GM18508 (cell line): ENCODE data around the gene CASP7.
"Not testable (repeated sequence)": the region's sequence is repeated elsewhere in the genome, so short reads cannot be mapped to it uniquely, and the experiment has no call there.

ENCODE experiments used
- ATAC-seq: cut with Tn5 transposase; IDR thresholded peaks from one replicate; pipeline ENCODE4 v1.9.1; 2021; ENCODE audit warnings: moderate number of reproducible peaks; ENCODE audit not compliant: insufficient read depth, unreplicated experiment

CASP7 gene

GRCh38 chr10:113679463-113680189 is at the start of gene CASP7:
CASP7 (plus strand) TSS chr10:113679912; CDS start chr10:113697494, 17,582 bp downstream.
- ATAC-seq = peak; percentile 33

GRCh38 chr10:113630929-113631533 is 48.7 kb upstream of the CASP7 start:
- ATAC-seq = no peak

GRCh38 chr10:113631684-113632367 is 47.9 kb upstream of the CASP7 start:
- ATAC-seq = no peak

- no peak for ATAC-seq
These were observed 39.7 kb upstream of the CASP7 start for GRCh38 chr10:113639966-113640365.

- ATAC-seq = no peak
These were observed 38.0 kb upstream of the CASP7 start for GRCh38 chr10:113641702-113642101.

- no peak for ATAC-seq
These were observed 36.5 kb upstream of the CASP7 start for GRCh38 chr10:113643183-113643582.

GRCh38 chr10:113644185-113645120 is 35.3 kb upstream of the CASP7 start:
- no peak for ATAC-seq

- no peak for ATAC-seq
These were observed 33.1 kb upstream of the CASP7 start for GRCh38 chr10:113646336-113647201.

- ATAC-seq = no peak
These were observed 31.9 kb upstream of the CASP7 start for GRCh38 chr10:113647812-113648211.

- no peak for ATAC-seq
These were observed 31.2 kb upstream of the CASP7 start for GRCh38 chr10:113648478-113648877.

- no peak for ATAC-seq
These were observed 29.5 kb upstream of the CASP7 start for GRCh38 chr10:113650172-113650571.

- no peak for ATAC-seq
These were observed 28.7 kb upstream of the CASP7 start for GRCh38 chr10:113651021-113651420.

GRCh38 chr10:113651898-113652297 is 27.8 kb upstream of the CASP7 start:
- ATAC-seq = no peak

GRCh38 chr10:113652456-113652855 is 27.3 kb upstream of the CASP7 start:
- ATAC-seq = not testable (repeated sequence)

GRCh38 chr10:113656896-113657295 is 22.8 kb upstream of the CASP7 start:
- no peak for ATAC-seq

GRCh38 chr10:113657544-113657943 is 22.2 kb upstream of the CASP7 start:
- no peak for ATAC-seq

- ATAC-seq = no peak
These were observed 18.4 kb upstream of the CASP7 start for GRCh38 chr10:113661332-113661731.

- no peak for ATAC-seq
These were observed 16.6 kb upstream of the CASP7 start for GRCh38 chr10:113663142-113663541.

GRCh38 chr10:113663908-113664307 is 15.8 kb upstream of the CASP7 start, which contains the start of gene NRAP:
NRAP (minus strand) TSS chr10:113664041; CDS start chr10:113663882, 159 bp downstream.
- no peak for ATAC-seq
